Uterus (tissue), 2 donors: ENCODE measurements around the gene ASPA.
"Not testable (repeated sequence)": the region's sequence is repeated elsewhere in the genome, so short reads cannot be mapped to it uniquely, and the experiment has no call there.

ENCODE experiments used
- POLR2A ChIP-seq, 2 donors: fragments of 450-650 bp; IDR thresholded peaks; one replicate each; pipeline ENCODE4 v1.6.1; 2016; ENCODE audit warnings: antibody characterized with exemption in 2 of 2, mild to moderate bottlenecking in 1 of 2, moderate library complexity in 1 of 2
- TF ChIP-seq, protein P1 (sequence below), 4 experiments: fragments of 200-600 bp in 2 of 4; fragments of 450-650 bp in 2 of 4; sonication (generic) in 2 of 4; IDR thresholded peaks; one replicate each; pipeline ENCODE4 v1.5.1; 2016 to 2019; ENCODE audit warnings: antibody characterized with exemption in 4 of 4, mild to moderate bottlenecking in 2 of 4, moderate library complexity in 1 of 4

DNA sequence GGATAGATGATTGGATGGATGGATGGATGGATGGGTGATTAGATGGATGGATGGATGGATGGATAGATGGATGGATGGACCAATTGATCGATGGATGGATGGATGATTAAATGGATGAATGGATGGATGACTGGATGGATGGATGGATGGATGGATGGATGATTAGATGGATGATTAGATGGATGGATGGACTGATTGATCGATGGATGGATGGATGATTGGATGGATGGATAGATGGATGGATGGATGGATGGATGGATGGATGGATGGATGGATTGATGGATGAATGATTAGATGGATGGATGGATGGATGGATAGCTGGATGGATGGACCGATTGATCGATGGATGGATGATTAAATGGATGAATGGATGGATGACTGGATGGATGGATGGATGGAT, 43.7 kb downstream of the ASPA start:
- TF ChIP-seq POLR2A (IDR thresholded peaks at IDR 0.05) = not testable (repeated sequence)
- TF ChIP-seq, protein P1, sequence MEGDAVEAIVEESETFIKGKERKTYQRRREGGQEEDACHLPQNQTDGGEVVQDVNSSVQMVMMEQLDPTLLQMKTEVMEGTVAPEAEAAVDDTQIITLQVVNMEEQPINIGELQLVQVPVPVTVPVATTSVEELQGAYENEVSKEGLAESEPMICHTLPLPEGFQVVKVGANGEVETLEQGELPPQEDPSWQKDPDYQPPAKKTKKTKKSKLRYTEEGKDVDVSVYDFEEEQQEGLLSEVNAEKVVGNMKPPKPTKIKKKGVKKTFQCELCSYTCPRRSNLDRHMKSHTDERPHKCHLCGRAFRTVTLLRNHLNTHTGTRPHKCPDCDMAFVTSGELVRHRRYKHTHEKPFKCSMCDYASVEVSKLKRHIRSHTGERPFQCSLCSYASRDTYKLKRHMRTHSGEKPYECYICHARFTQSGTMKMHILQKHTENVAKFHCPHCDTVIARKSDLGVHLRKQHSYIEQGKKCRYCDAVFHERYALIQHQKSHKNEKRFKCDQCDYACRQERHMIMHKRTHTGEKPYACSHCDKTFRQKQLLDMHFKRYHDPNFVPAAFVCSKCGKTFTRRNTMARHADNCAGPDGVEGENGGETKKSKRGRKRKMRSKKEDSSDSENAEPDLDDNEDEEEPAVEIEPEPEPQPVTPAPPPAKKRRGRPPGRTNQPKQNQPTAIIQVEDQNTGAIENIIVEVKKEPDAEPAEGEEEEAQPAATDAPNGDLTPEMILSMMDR (IDR thresholded peaks at IDR 0.05) = not testable (repeated sequence)
